ENCODE measurements around the gene SLC36A2. TPM values are rescaled to one million over a fixed set of nuclear protein-coding genes. Genes with fewer than 3 reads are reported as not detected.

Gene SLC36A2
- total RNA-seq, 1 donor from 2014 or later, result not detected

DNA sequence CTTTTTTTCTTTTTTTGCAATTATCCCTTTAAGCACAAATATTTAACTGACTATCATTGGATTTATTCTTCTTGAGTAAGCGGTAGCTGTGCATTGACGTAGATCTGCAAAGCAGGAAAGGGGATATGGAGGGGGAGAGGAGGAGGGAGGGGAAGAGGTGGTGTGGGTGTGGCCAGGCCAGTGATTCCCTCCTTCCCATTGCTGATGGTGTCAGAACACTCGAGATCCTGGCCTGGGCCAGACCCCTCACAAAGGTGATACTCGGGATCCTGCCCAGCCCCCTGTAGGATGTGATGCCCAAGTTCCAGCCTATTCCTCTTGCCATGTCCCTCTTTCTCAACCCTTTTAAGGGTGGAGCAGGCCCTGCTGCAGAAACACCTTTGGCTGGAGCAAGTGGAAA is 53.7 kb downstream of the SLC36A2 start:
- TF ChIP-seq CTCF (IDR thresholded peaks at IDR 0.05; ENCODE audit: insufficient read depth, low read length, poor library complexity, severe bottlenecking), result no peak
- no peak for DNase-seq (ENCODE audit: low read depth)
- H3K4me3 ChIP-seq (ENCODE audit: low read depth, low read length), result no peak overlapping the region
- H3K36me3 ChIP-seq (ENCODE audit: control insufficient read depth, insufficient read depth, low read length), result no peaks in the 10 kb centered on the region
- no peaks in the 10 kb centered on the region for H3K27me3 ChIP-seq (ENCODE audit: control insufficient read depth, insufficient read depth, low read length)

GRCh38 chr5:151288180-151288579 is 59.2 kb downstream of the SLC36A2 start:
- Histone ChIP-seq H3K27me3 (ENCODE audit: control insufficient read depth, insufficient read depth, low read length) (no peaks in the 10 kb centered on the region), H3K4me3 (ENCODE audit: low read depth, low read length) (no peak overlapping the region), H3K36me3 (ENCODE audit: control insufficient read depth, insufficient read depth, low read length) (no peaks in the 10 kb centered on the region)
- no peak for DNase-seq (ENCODE audit: low read depth)
- peak; percentile 22 for TF ChIP-seq CTCF (IDR thresholded peaks at IDR 0.05; ENCODE audit: insufficient read depth, low read length, poor library complexity, severe bottlenecking)

DNA sequence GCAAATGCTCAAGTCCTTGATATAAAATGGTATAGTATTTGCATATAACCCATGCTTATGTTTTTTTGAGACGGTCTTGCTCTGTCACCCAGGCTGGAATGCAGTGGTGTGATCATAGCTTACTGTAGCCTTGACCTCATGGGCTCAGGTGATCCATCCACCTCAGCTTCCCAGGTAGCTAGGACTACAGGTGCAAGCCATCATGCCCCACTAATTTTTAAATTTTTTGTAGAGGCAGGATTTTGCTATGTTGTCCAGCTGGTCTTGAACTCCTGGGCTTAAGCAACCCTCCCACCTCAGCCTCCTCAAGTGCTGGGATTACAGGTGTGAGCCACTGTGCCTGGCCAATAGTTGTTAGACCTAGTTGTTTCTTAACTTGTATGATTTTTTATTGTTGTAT is 61.1 kb downstream of the SLC36A2 start:
- Histone ChIP-seq H3K36me3 (ENCODE audit: control insufficient read depth, insufficient read depth, low read length) (no peaks in the 10 kb centered on the region), H3K27me3 (ENCODE audit: control insufficient read depth, insufficient read depth, low read length) (no peaks in the 10 kb centered on the region), H3K4me3 (ENCODE audit: low read depth, low read length) (no peak overlapping the region)
- DNase-seq (ENCODE audit: low read depth), result no peak
- TF ChIP-seq CTCF (IDR thresholded peaks at IDR 0.05; ENCODE audit: insufficient read depth, low read length, poor library complexity, severe bottlenecking), result no peak

DNA sequence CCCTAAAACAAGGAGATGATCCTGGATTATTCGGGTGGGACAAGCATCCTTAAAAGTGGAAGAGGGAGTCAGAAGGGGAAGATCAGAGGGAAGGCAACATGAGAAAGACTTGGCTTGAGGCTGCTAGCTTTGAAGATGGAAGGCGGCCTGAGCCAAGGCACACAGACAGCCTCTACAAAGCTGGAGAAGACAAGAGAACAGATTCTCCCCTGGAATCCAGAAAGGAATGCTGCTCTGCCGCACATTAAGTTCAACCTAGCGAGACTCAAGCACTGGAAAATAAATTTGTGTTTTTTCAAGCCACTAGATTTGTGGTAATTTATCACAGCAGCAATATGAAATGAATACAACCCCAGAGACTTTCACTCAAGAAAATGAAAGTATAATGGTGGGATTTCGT is 61.7 kb downstream of the SLC36A2 start:
- no peak for TF ChIP-seq CTCF (IDR thresholded peaks at IDR 0.05; ENCODE audit: insufficient read depth, low read length, poor library complexity, severe bottlenecking)
- no peak for DNase-seq (ENCODE audit: low read depth)
- H3K27me3 ChIP-seq (ENCODE audit: control insufficient read depth, insufficient read depth, low read length), result no peaks in the 10 kb centered on the region
- no peaks in the 10 kb centered on the region for H3K36me3 ChIP-seq (ENCODE audit: control insufficient read depth, insufficient read depth, low read length)
- no peak overlapping the region for H3K4me3 ChIP-seq (ENCODE audit: low read depth, low read length)

GRCh38 chr5:151284392-151284967 is 62.9 kb downstream of the SLC36A2 start:
- DNase-seq (ENCODE audit: low read depth), result no peak
- peak; percentile 28 for TF ChIP-seq CTCF (IDR thresholded peaks at IDR 0.05; ENCODE audit: insufficient read depth, low read length, poor library complexity, severe bottlenecking)
- no peaks in the 10 kb centered on the region for H3K27me3 ChIP-seq (ENCODE audit: control insufficient read depth, insufficient read depth, low read length)
- H3K36me3 ChIP-seq (ENCODE audit: control insufficient read depth, insufficient read depth, low read length), result no peaks in the 10 kb centered on the region
- H3K4me3 ChIP-seq (ENCODE audit: low read depth, low read length), result no peak overlapping the region

DNA sequence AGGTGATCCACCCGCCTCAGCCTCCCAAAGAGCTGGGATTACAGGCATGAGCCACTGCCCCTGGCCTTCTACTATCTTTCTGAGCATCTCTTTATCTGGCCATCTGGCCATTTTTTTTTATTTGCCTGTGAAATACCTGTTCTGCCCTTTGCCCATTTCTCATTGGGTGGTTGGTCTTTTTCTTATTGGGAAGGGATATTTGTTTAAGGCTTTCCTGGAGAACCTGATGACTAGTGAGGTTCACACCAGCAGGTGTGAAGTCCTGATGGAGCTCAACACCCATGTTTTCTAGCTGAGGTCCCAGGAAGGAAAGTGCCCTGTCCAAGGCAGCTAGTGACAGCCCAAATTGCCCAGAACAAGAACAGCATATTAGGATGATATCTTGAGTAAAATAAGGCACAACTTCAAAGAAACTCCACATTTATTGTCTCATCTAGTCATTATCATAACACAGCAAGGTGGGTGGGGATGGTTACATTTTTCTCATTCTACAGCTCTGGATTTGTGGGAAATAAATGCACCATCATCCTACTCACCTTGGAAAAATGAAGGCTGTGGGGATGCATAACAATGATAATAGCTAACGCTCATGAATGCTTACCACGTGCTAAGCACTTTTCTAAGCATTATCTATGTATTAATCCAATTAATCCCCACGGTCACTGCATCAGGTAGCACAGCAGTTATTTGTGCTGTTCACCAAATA is 64.1 kb downstream of the SLC36A2 start:
- DNase-seq (ENCODE audit: low read depth), result no peak
- Histone ChIP-seq H3K4me3 (ENCODE audit: low read depth, low read length) (no peak overlapping the region), H3K27me3 (ENCODE audit: control insufficient read depth, insufficient read depth, low read length) (no peaks in the 10 kb centered on the region), H3K36me3 (ENCODE audit: control insufficient read depth, insufficient read depth, low read length) (no peaks in the 10 kb centered on the region)
- TF ChIP-seq CTCF (IDR thresholded peaks at IDR 0.05; ENCODE audit: insufficient read depth, low read length, poor library complexity, severe bottlenecking), result no peak
